HG03432 (cell line): ENCODE measurements around the gene SLC24A5.
A peak's percentile ranks its signal among the peaks of the same experiment; 100 is the strongest.

Source experiments
- ATAC-seq: cut with Tn5 transposase; IDR thresholded peaks from one replicate; pipeline ENCODE4 v1.9.1; 2021; ENCODE audit warnings: mild to moderate bottlenecking, moderate library complexity; ENCODE audit not compliant: unreplicated experiment

Gene SLC24A5

GRCh38 chr15:48109856-48110531 lies 10.8 kb upstream of the SLC24A5 start:
- no peak for ATAC-seq

DNA sequence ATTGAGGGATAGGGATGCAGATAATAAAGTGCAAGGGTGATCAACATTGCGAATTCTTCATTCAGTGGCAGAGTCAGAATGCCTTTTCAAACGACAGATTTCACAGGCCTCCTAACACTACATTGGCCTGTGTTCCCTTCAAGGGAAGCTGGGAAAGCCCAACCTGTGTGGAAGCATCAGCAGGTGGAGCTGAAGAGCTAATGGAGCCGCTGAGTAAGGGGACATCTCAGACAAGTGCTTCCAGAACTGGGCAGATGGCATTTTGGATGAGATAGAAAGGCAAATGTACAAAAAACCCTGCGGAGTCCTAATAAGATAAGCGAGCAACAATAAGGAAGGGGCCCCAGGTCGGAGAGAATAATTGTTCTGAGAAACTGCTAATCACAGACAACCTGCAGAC lies 8.5 kb upstream of the SLC24A5 start:
- no peak for ATAC-seq

- no peak for ATAC-seq
Observed at GRCh38 chr15:48119277-48119676, 1.5 kb upstream of the SLC24A5 start.

DNA sequence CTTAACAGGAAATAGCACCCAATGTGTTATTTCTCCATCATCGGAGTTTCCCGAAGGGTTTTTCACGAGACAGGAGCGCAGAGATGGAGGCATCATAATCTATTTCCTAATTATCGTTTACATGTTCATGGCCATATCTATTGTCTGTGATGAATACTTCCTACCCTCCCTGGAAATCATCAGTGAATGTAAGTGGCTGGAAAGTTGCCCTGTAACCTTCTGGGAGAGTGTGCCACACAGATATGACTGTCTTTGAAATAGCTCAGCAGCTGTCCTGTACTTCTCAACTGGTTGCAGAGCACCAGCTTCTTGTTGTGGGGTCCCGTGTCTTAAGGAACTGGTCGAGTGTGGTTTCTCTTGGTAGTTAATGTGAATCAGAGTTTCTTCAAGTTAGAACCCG lies 1.1 kb downstream of the SLC24A5 start:
- ATAC-seq = no peak

GRCh38 chr15:48126667-48127355 lies 6.0 kb downstream of the SLC24A5 start:
- no peak for ATAC-seq

DNA sequence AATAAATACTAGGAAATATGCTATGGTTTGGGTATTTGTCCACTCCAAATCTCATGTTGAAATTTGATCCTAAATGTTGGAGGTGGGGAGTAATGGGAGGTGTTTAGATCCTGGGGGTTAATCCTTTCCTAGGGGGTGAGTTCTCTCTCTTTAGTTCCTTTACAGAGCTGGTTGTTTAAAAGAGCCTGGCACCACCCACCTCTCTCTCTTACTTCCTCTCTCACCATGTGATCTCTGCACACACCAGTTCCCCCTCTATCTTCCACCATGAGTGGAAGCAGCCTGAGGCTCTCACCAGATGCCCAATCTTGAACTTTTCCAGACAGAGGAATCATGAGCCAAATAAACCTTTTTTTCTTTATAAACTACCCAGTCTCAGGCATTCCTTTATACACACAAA lies 10.5 kb downstream of the SLC24A5 start:
- ATAC-seq = no peak

DNA sequence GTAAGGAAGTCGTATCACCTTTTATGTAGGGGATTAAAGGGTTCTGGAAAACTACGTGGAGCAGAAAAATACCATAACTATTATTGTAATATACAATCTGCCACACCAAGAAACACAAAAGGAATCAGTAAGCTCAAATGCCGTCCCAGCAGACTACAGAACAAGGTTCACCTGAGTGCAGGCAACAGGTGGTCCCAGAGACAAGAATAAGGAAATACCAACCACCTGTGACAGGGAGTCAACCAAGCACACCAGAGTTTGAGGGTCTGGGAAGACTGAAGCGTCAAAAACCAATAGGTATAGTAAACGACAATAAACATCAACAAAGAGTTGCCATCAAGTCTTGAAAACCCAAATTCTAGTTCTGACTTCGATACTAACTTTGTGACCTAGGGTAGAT lies 12.1 kb downstream of the SLC24A5 start:
- no peak for ATAC-seq

DNA sequence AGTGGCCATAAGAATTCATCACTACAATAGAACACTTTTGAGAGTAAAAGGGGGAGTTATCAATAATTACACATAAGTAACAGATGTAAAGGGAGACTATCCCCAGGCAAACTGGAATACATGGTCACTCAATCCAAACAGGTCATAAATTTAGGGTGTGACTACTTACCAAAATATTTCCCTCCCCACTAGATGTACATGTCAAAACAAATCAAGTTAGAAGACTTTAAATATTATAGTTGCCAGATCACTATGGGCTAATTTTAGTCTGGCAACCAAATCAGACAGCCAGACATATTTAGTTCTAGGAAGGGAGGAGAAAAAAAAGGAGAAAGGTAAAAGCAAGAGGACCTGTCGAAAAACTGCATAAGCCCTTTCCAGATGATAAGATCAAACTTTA lies 23.1 kb downstream of the SLC24A5 start:
- no peak for ATAC-seq

- no peak for ATAC-seq
Observed at GRCh38 chr15:48144889-48145288, 24.1 kb downstream of the SLC24A5 start.

DNA sequence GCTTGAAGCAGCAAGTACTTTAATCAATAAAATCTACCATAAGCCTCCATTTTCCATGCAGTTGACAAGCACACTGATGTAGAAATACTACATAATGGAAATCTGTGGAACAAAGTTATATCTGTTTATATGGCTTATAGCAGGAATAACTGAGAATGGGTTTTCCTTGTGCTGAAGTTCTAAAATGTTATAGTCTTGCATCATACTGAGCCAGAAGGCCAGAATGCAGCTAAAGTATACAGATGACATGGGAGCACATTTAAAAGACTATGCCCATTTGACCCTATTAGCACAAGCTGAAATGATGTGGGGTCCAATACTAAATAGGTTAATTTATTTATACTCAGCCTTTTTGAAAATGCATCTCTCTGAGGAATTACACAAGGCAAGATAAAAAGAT lies 25.1 kb downstream of the SLC24A5 start:
- ATAC-seq = no peak

DNA sequence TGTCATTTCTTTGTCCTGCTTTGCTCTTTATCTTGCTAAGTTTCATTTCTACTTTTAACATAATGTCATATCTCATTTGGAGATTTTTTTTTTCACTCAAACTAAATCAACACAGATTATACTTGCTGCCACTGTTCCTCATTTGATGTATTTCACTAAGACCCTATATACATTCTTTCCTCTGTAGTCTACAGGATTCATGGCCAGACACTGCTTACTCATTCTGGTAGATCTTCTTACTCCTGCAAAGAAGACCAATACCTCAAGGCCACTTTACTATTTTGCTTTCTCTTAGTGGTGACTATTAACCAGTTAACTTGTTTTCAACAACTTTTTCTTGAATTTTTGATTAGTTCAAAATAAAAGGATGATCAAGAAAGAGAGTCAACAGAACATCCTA lies 26.6 kb downstream of the SLC24A5 start:
- ATAC-seq = no peak

DNA sequence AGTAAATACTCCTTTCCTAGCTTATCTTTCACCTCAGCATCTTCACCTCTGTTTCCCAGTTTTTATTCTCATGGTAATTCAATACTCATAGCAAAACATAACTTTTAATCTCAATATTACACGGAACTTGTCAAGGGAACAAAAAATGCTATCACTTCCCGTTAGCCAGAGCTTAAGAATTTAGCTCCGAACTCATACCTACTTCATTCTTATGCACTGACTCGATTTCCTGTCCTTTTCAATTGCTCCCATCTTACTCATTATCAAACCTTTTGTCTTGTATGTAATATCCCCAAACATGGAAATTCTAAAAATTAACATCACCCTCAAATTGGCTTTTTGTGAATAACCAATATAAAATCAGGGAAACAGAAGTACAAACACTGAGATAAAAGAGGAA lies 29.1 kb downstream of the SLC24A5 start:
- ATAC-seq = no peak

DNA sequence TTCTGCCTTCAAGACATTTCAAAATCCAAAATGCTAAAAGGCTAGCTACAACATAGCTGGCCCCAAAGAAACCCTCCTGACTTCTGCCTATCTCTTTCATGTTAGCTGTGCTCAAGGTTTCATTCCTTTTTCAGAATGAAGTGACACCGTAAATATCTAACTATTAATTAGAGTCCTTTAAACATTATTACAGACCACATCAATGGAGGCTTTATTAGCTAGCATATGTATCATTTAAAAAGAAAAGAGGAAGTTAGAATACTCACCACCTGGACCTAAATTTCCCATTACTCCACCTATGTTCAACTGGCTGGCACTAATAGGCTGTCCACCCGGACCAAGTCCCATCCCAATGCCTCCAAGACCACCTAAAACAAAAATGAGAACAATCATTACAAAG lies 32.7 kb downstream of the SLC24A5 start:
- ATAC-seq = no peak

- no peak for ATAC-seq
Observed at GRCh38 chr15:48168616-48169015, 47.8 kb downstream of the SLC24A5 start.

- no peak for ATAC-seq
Observed at GRCh38 chr15:48170981-48171380, 50.2 kb downstream of the SLC24A5 start.

- ATAC-seq = peak; percentile 30
Observed at GRCh38 chr15:48175126-48175525, 54.3 kb downstream of the SLC24A5 start.

GRCh38 chr15:48176112-48176511 lies 55.3 kb downstream of the SLC24A5 start:
- no peak for ATAC-seq

GRCh38 chr15:48176957-48177356 lies 56.2 kb downstream of the SLC24A5 start:
- peak; percentile 23 for ATAC-seq

GRCh38 chr15:48177383-48177765 lies 56.6 kb downstream of the SLC24A5 start:
- ATAC-seq = peak; percentile 75

DNA sequence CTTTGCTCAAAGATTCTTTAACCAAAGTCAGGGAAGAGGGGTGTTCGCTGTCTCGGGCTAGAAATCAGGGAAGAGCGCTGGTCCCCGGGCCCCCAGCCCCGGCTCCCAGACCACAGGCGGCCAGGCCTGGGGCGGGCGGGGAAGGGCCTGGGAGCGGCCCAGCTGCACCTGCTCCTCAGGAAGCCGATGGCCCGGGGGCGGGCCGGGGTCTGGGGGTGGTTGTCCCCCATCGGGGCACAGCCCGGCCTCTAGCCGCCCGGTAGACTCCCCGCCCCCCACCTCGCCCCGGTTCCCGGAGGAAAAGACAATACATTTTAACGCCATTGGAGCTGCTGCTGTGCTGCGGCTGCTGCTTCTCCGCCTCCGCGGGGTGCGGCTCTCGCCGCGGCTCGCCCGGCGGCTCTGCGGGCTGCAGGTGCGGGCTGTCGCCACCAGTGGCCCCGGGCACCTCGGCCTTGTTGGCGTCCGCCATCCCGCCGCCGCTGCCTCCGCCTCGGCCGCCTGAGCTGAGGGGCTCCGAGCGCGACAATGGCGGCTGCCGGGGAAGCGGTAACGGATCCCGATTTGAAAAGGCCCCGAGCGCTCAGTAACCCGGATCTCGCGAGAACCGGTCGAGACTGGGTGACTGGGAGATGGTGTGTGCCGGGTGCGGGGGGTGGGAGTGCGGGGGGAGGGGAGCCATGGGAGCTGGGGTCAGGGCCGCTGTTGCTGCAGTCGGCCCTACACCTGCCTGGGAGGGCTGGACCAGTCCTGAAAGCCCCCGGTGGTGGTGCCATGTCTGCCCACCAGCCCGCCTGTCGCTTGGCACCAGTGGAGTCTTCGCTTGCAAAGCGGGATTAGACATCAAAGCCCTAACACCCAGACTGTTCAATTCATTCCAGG lies 57.2 kb downstream of the SLC24A5 start, which contains the start of gene MYEF2:
MYEF2 (minus strand) TSS at position 530 of the 882 bp plus-strand sequence; CDS start at position 472, 58 bp downstream.
- ATAC-seq = peak; percentile 84

- no peak for ATAC-seq
Observed at GRCh38 chr15:48178648-48178931, 57.8 kb downstream of the SLC24A5 start.

DNA sequence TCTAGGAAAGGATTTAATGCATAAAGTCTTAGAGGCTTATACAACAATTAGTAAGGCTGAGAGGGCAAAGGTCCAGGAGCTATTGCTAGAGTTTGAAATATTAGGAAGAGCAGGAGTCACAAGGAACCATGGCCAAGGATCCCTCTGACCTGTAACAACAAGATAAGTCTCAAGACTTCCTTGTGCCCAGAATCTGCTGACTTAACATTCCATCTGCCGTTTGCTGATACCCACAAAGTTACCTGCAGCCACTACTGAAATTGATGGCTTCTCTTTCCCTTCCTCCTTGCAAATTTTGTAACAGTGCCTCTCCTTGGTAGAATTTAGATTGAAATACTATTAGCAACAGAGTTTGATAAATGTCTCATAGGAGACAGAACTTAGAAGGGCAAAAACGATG lies 62.0 kb downstream of the SLC24A5 start:
- ATAC-seq = no peak
